NT2/D1 (cell line): Measurements from ENCODE around the gene AKT2.

Source experiments
- DNase-seq: peaks from one replicate; pipeline ENCODE4 v3.0.0-alpha.2; 2011; ENCODE audit warnings: low read depth, low spot score
- H3K27me3 ChIP-seq: 2 replicates; pipeline ENCODE4 v1.6.0; 2011; ENCODE audit warnings: mild to moderate bottlenecking; ENCODE audit not compliant: insufficient read length, insufficient read depth
- H3K36me3 ChIP-seq: 2 replicates; pipeline ENCODE4 v1.6.1; 2011; ENCODE audit warnings: mild to moderate bottlenecking, low read length, mixed read lengths; ENCODE audit not compliant: insufficient read depth, insufficient read length
- H3K4me1 ChIP-seq: 2 replicates; pipeline ENCODE4 v1.5.1; 2011; ENCODE audit not compliant: insufficient read depth, insufficient read length
- H3K4me3 ChIP-seq: 2 replicates; pipeline ENCODE4 v1.5.1; 2011; ENCODE audit warnings: low read depth; ENCODE audit not compliant: insufficient read length
- H3K9ac ChIP-seq: 2 replicates; pipeline ENCODE4 v1.6.0; 2011; ENCODE audit warnings: low read depth; ENCODE audit not compliant: insufficient read length
- H3K9me3 ChIP-seq: 2 replicates; pipeline ENCODE4 v1.5.1; 2011; ENCODE audit warnings: mild to moderate bottlenecking, low read length; ENCODE audit not compliant: insufficient read depth
- SUZ12 ChIP-seq: IDR thresholded peaks from 2 replicates; pipeline ENCODE4 v1.6.1; 2011; ENCODE audit not compliant: insufficient read length, insufficient read depth; ENCODE audit errors: extremely low read depth
- YY1 ChIP-seq: IDR thresholded peaks from 2 replicates; pipeline ENCODE4 v1.6.1; 2011; ENCODE audit not compliant: insufficient read length, insufficient read depth
- ZNF274 ChIP-seq: IDR thresholded peaks from 2 replicates; pipeline ENCODE4 v1.6.1; 2011; ENCODE audit warnings: mild to moderate bottlenecking, low read depth, low read length

Gene AKT2

DNA sequence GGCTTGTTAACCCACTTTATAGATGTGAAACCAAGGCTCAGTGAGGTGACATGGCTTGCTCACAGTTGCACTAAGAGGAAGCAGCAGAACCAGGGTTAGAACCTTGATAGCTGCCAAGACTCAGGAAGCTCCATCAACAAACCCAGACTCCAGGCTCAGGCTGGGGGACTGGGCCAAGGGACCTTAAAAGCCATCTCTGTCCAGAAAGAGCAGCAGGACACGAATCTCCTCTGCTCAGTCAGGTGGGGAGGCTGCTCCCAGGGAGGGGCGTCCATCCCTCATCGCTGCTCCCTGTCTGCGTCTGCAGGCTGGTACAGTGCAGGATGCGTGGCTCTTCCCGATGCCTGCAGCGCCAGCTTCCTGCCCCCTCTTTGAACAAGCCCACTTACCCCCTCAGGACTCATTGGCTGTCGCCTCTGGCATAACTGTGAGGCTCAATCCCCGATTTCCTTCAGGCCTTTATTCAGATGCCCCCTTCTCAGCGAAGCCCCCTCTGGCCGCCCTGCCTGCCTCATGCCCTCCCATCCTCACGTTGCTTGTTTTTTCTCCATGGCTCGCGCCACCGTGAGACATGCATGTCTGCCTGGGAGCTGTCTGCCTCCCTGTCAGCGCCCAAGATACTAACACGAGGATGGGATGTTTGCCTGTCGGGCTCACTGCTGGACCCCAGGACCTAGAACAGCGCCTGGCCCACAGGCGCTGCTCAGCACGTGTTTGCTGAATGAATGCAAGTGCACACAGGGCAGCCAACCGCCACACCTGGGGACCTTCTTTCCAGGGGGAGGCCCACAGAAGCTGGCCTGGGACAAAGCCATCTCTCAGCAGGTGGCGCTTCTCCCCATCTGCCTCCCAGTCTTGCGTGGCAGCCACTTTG is 21.5 kb downstream of the AKT2 start:
- Histone ChIP-seq H3K27me3 (no peaks in the 10 kb centered on the region), H3K36me3 (peaks cover 39% of the 10 kb centered on the region), H3K9me3 (no peaks in the 10 kb centered on the region), H3K9ac (no peak overlapping the region), H3K4me3 (no peak overlapping the region), H3K4me1 (peaks cover 20% of the 10 kb centered on the region)
- TF ChIP-seq ZNF274, result no peak
- no peak for DNase-seq

DNA sequence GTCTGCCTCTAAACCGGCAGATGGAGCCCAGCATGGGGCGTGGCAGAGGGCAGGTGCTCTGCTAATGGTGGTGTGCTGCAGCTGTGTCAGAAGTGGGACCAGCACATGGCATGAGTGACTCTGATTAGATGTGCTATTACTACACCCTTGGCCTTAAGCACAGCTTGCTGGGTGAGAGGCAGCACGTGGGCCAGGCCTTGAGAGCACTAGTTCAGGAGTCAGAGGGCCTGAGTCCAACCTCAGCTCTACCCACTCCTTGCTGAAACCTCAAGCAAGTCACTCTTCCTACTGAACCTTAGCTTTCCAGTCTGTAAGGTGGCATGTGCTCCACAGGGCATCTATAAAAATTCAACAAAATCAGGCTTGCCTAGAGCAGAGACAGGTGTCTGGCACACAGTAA is 22.7 kb downstream of the AKT2 start:
- Histone ChIP-seq H3K9me3 (no peaks in the 10 kb centered on the region), H3K9ac (no peak overlapping the region), H3K4me1 (peaks cover 15% of the 10 kb centered on the region), H3K27me3 (no peaks in the 10 kb centered on the region), H3K36me3 (peaks cover 30% of the 10 kb centered on the region), H3K4me3 (no peak overlapping the region)
- TF ChIP-seq SUZ12 (no peak), YY1 (no peak), ZNF274 (no peak)
- DNase-seq, result no peak

DNA sequence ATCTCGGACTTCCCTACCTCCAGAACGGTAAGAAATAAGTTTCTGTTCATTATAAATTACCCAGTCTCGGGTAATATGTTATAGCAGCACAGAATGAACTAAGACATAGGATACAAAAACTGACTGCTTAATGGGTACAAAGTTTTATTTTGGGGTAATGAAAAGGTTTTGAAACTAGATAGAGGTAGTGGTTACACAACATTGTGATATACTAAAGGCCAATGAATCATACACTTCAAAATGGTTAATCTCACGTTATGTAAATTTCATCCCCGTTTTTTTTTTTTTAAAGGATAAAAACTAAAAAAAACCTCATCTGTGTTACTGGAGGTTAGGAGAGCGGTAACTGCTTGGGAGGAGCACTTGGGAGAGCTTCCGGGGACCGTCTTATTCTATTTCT is 23.5 kb downstream of the AKT2 start:
- no peak overlapping the region for H3K9ac ChIP-seq
- peaks cover 37% of the 10 kb centered on the region for H3K36me3 ChIP-seq
- no peak for DNase-seq
- TF ChIP-seq SUZ12 (no peak), ZNF274 (no peak), YY1 (no peak)
- H3K4me1 ChIP-seq, result peaks cover 11% of the 10 kb centered on the region
- no peaks in the 10 kb centered on the region for H3K27me3 ChIP-seq
- no peaks in the 10 kb centered on the region for H3K9me3 ChIP-seq
- H3K4me3 ChIP-seq, result no peak overlapping the region

DNA sequence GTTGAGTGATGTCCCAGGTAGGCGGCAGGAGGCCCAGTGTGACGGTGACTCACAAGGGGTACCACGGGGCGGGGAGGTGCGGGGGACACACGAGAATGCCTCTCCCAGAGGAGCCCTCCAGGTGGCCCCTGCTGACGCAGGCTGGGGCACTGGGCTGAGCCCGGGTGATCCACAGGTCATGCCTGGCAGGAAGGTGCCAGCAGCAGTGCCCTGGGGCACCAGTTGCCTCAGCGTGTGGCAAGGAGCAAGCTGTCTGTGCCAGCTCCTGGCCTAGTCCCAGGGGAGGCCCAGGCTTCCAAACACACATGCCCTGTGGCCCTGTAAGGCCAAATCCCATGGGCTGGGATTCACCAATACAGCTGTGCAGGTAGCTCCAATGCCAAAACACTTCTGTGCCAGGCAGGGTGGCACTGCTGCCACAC is 28.0 kb downstream of the AKT2 start:
- DNase-seq, result no peak
- TF ChIP-seq YY1 (no peak), ZNF274 (no peak), SUZ12 (no peak)
- H3K9me3 ChIP-seq, result no peaks in the 10 kb centered on the region
- H3K27me3 ChIP-seq, result no peaks in the 10 kb centered on the region
- H3K4me3 ChIP-seq, result no peak overlapping the region
- peaks cover 37% of the 10 kb centered on the region for H3K36me3 ChIP-seq
- no peaks in the 10 kb centered on the region for H3K4me1 ChIP-seq
- H3K9ac ChIP-seq, result no peak overlapping the region

DNA sequence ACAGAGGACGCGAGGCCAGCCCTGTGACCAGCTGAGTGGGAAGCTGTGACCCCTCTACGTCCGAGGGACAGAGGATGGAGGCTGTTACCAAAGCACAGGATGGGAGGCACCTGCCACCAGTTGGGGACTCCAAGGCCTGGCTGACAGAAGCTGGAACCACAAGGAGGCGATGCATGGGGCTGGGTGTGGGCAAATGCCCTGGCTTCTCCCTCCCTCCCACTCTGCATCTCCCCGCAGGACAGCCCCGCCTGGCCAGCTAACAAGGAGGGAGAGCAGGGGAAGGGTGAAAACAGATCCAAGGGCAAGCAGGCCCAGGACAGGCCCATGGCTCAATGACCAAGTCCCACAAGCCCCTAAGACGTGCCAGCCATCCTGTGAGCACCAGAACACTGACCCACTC is 28.6 kb downstream of the AKT2 start:
- no peaks in the 10 kb centered on the region for H3K27me3 ChIP-seq
- no peaks in the 10 kb centered on the region for H3K9me3 ChIP-seq
- H3K4me1 ChIP-seq, result no peaks in the 10 kb centered on the region
- no peak for DNase-seq
- peaks cover 41% of the 10 kb centered on the region for H3K36me3 ChIP-seq
- TF ChIP-seq YY1 (no peak), SUZ12 (no peak), ZNF274 (no peak)
- H3K9ac ChIP-seq, result no peak overlapping the region
- no peak overlapping the region for H3K4me3 ChIP-seq

DNA sequence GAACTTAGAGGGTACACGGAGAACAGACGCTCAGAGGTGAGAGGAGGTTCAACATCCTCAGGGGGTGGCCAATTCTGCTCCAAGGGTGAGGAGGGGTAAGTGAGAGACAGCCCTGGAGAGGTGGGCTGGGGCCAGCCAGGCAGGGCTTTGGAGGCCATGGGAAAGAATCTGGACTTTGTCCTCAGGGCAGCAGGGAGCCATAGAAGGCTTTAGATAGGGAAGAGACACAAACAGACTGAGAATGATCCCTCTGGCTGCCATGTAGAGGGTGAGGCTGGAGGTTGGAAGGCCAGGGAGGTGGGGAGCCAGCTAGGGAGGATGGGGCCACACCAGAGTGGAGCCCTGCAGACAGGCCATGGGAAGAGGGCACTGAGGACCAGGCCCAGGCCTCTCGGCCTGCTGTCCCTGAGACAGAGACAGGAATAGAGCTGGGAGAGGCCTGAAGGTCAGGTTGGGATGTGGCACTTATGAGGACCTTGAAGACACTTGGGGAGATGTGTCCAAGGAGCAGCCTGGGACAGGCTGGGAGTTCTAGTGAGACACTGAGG is 29.5 kb downstream of the AKT2 start:
- H3K4me3 ChIP-seq, result no peak overlapping the region
- H3K4me1 ChIP-seq, result no peaks in the 10 kb centered on the region
- DNase-seq, result no peak
- peaks cover 41% of the 10 kb centered on the region for H3K36me3 ChIP-seq
- no peaks in the 10 kb centered on the region for H3K27me3 ChIP-seq
- H3K9me3 ChIP-seq, result no peaks in the 10 kb centered on the region
- H3K9ac ChIP-seq, result no peak overlapping the region
- TF ChIP-seq SUZ12, result no peak
- no peak for TF ChIP-seq ZNF274
- no peak for TF ChIP-seq YY1

DNA sequence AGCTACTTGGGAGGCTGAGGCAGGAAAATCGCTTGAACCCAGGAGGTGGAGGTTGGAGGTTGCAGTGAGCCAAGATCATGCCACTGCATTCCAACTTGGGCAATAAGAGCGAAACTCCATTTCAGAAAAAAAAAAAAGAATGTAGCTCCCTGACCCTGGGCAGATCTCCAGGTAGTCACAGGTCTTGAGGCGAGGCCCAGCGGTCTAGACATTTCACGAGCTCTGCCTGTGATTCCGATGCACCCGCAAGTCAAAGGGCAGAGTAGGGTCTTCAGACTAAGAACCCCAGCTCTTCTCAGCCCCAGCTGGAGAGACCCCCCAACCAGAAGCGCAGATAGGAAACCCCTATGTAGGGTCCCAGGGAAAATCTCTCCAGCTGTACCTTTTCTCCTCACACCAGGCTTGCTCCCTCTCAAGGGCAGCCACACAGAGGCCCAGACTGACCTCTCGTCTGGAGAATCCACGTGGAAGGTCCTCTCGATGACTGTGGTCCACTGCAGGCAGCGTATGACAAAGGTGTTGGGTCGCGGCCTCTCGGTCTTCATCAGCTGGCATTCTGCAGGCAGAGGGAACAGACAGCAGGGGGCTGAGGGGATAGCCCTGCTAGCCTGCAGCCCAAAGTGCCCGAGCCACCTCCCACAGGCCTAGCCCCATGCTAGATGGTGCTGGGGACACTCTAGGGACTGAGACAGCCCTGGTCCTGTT is 30.3 kb downstream of the AKT2 start:
- DNase-seq, result no peak
- no peaks in the 10 kb centered on the region for H3K9me3 ChIP-seq
- H3K9ac ChIP-seq, result no peak overlapping the region
- H3K36me3 ChIP-seq, result peaks cover 43% of the 10 kb centered on the region
- H3K4me3 ChIP-seq, result no peak overlapping the region
- no peaks in the 10 kb centered on the region for H3K4me1 ChIP-seq
- H3K27me3 ChIP-seq, result no peaks in the 10 kb centered on the region
- TF ChIP-seq YY1 (no peak), ZNF274 (no peak), SUZ12 (no peak)
